ENCODE data around the gene LRIG1.

GRCh38 chr3:66425576-66426114 is 75.2 kb downstream of the LRIG1 start:
- no peak for TF ChIP-seq CTCF (IDR thresholded peaks at IDR 0.05; ENCODE audit: control extremely low read depth in 1 of 3, insufficient read depth in 1 of 3, low read depth in 1 of 3, low read length in 3 of 3)
- TF ChIP-seq MAFK (IDR thresholded peaks at IDR 0.05; ENCODE audit: low read depth, low read length) = no peak
- TF ChIP-seq BACH1 (IDR thresholded peaks at IDR 0.05; ENCODE audit: low read length) = no peak
- no peak for TF ChIP-seq GABPA (IDR thresholded peaks at IDR 0.05; ENCODE audit: borderline replicate concordance, insufficient read depth, low read length)
- no peak for TF ChIP-seq NRF1 (IDR thresholded peaks at IDR 0.05; ENCODE audit: low read depth, low read length)
- TF ChIP-seq ZNF274 (IDR thresholded peaks at IDR 0.05; ENCODE audit: borderline replicate concordance, extremely low read depth, low read length) = no peak
